Uterus (tissue), 4 donors: Measurements from ENCODE around the gene MACROD1. TPM values are rescaled to one million over a fixed set of nuclear protein-coding genes. Genes with fewer than 3 reads are reported as not detected.

Experiments used
- DNase-seq, 2 donors: peaks; one replicate each; pipeline ENCODE4 v3.0.0-alpha.2; 2019 to 2020
- H3K27ac ChIP-seq, 2 donors: fragments of 200-600 bp; sonication (generic); 1 replicate in 1 of 2; 2 replicates in 1 of 2; pipeline ENCODE4 v1.5.1; 2016 to 2018
- H3K27me3 ChIP-seq, 2 donors: fragments of 200-600 bp; sonication (generic); one replicate each; pipeline ENCODE4 v1.5.1; 2018 to 2019; ENCODE audit warnings: control low read depth in 1 of 2
- H3K36me3 ChIP-seq, 2 donors: fragments of 200-600 bp; sonication (generic); one replicate each; pipeline ENCODE4 v1.5.1; 2019; ENCODE audit warnings: control low read depth in 1 of 2
- H3K4me1 ChIP-seq, 2 donors: fragments of 200-600 bp; sonication (generic); one replicate each; pipeline ENCODE4 v1.5.1; 2018 to 2019; ENCODE audit warnings: control low read depth in 1 of 2
- H3K4me3 ChIP-seq, 2 donors: fragments of 200-600 bp; sonication (generic); 1 replicate in 1 of 2; 2 replicates in 1 of 2; pipeline ENCODE4 v1.5.1; 2018 to 2019; ENCODE audit warnings: mild to moderate bottlenecking in 1 of 2
- H3K9me3 ChIP-seq, 2 donors: fragments of 200-600 bp; sonication (generic); one replicate each; pipeline ENCODE4 v1.5.1; 2019; ENCODE audit warnings: control low read depth in 1 of 2
- CTCF ChIP-seq, 4 experiments: fragments of 200-600 bp in 2 of 4; fragments of 450-650 bp in 2 of 4; sonication (generic) in 2 of 4; IDR thresholded peaks; one replicate each; pipeline ENCODE4 v1.5.1; 2016 to 2019; ENCODE audit warnings: antibody characterized with exemption in 4 of 4, mild to moderate bottlenecking in 2 of 4, moderate library complexity in 1 of 4
- POLR2A ChIP-seq, 2 donors: fragments of 450-650 bp; IDR thresholded peaks; one replicate each; pipeline ENCODE4 v1.6.1; 2016; ENCODE audit warnings: antibody characterized with exemption in 2 of 2, mild to moderate bottlenecking in 1 of 2, moderate library complexity in 1 of 2
- intact Hi-C: fragments of 100-400 bp; cut with DNase I; formaldehyde crosslinking; loops from one replicate; pipeline ENCODE4 v1.15.1; 2023; ENCODE audit warnings: low total_unique reads
- total RNA-seq, 4 donors: library from RNA; depleted of rRNA in 3 of 4; stranded (reverse); fragments of >200 nt in 3 of 4; gene quantifications; one replicate each; pipeline versions ENCODE4 v1.1.0 to v1.2.4, GENCODE V29; 2014 to 2023
- donor health status: DM: yes; HTN: yes; CAD: no.

MACROD1 gene
- total RNA-seq, 4 donors from 2014 or later = 1.8 to 27.1 (median 6.6) TPM

- no peak overlapping the region for H3K4me3 ChIP-seq
- DNase-seq = no peak
- no peak overlapping the region for H3K27ac ChIP-seq
- TF ChIP-seq CTCF (IDR thresholded peaks at IDR 0.05) (no peak), POLR2A (IDR thresholded peaks at IDR 0.05) (no peak)
- H3K27me3 ChIP-seq = no peaks in the 10 kb centered on the region
- no peaks in the 10 kb centered on the region for H3K36me3 ChIP-seq
- peaks cover 0 to 4% of the 10 kb centered on the region in 2 donors for H3K4me1 ChIP-seq
- H3K9me3 ChIP-seq = no peaks in the 10 kb centered on the region
- intact Hi-C loops = no loop called here
Observed at GRCh38 chr11:64008914-64009633, 156.8 kb downstream of the MACROD1 start.

- H3K27me3 ChIP-seq = no peaks in the 10 kb centered on the region
- peaks cover 0 to 4% of the 10 kb centered on the region in 2 donors for H3K4me1 ChIP-seq
- TF ChIP-seq CTCF (IDR thresholded peaks at IDR 0.05) (no peak), POLR2A (IDR thresholded peaks at IDR 0.05) (no peak)
- peak overlapping the region in 1 of 2 donors; percentile 61 for H3K27ac ChIP-seq
- no peaks in the 10 kb centered on the region for H3K9me3 ChIP-seq
- intact Hi-C loops = no loop called here
- H3K36me3 ChIP-seq = no peaks in the 10 kb centered on the region
- DNase-seq = no peak
- H3K4me3 ChIP-seq = no peak overlapping the region
Observed at GRCh38 chr11:64008283-64008913, 157.5 kb downstream of the MACROD1 start.

GRCh38 chr11:64007629-64008282 lies 158.2 kb downstream of the MACROD1 start:
- intact Hi-C loops = no loop called here
- H3K4me3 ChIP-seq = peak overlapping the region; percentile 12 to 34
- peaks cover 0 to 4% of the 10 kb centered on the region in 2 donors for H3K4me1 ChIP-seq
- H3K27ac ChIP-seq = peak overlapping the region; percentile 12 to 61
- peak in 1 of 2 donors; percentile 13 for TF ChIP-seq POLR2A (IDR thresholded peaks at IDR 0.05)
- peak in 3 of 4 experiments; percentile 30 to 48 (median 31) for TF ChIP-seq CTCF (IDR thresholded peaks at IDR 0.05)
- no peaks in the 10 kb centered on the region for H3K36me3 ChIP-seq
- no peaks in the 10 kb centered on the region for H3K9me3 ChIP-seq
- peak; percentile 70 to 79 for DNase-seq
- no peaks in the 10 kb centered on the region for H3K27me3 ChIP-seq

- Histone ChIP-seq H3K36me3 (no peaks in the 10 kb centered on the region), H3K9me3 (no peaks in the 10 kb centered on the region), H3K4me3 (peak overlapping the region; percentile 12 to 34), H3K27me3 (no peaks in the 10 kb centered on the region), H3K4me1 (peaks cover 0 to 4% of the 10 kb centered on the region in 2 donors), H3K27ac (peak overlapping the region; percentile 12 to 61)
- TF ChIP-seq POLR2A (IDR thresholded peaks at IDR 0.05) = no peak
- no peak for TF ChIP-seq CTCF (IDR thresholded peaks at IDR 0.05)
- peak; percentile 32 to 36 for DNase-seq
- intact Hi-C loops = no loop called here
Observed at GRCh38 chr11:64007160-64007628, 158.7 kb downstream of the MACROD1 start.
